Activated T-cell treated with anti-CD3 and anti-CD28 coated beads, Interleukin-2, amount 50 U/mL, for 4 hours (primary cell): ENCODE measurements around the gene PRSS27. TPM values are rescaled to one million over a fixed set of nuclear protein-coding genes. Genes with fewer than 3 reads are reported as not detected.
"Not testable (repeated sequence)": the region's sequence is repeated elsewhere in the genome, so short reads cannot be mapped to it uniquely, and the experiment has no call there.

Source experiments
- ATAC-seq, 2 donors: fragments of 200-7000 bp; cut with Tn5 transposase; one replicate each; pipeline ENCODE4 v1.10.0; 2021
- DNase-seq: peaks from one replicate; pipeline ENCODE4 v3.0.0-alpha.2; 2020
- H3K27me3 Mint-ChIP-seq: one replicate; pipeline ENCODE4 v1.8.0; 2021; ENCODE audit warnings: low read depth, mixed read lengths
- H3K36me3 Mint-ChIP-seq: one replicate; pipeline ENCODE4 v1.8.0; 2022; ENCODE audit warnings: mixed read lengths; ENCODE audit not compliant: insufficient read depth
- H3K4me1 Mint-ChIP-seq: one replicate; pipeline ENCODE4 v1.8.0; 2021; ENCODE audit warnings: low read depth, mixed read lengths
- H3K4me3 Mint-ChIP-seq: one replicate; pipeline ENCODE4 v1.8.0; 2021; ENCODE audit warnings: mild to moderate bottlenecking, moderate library complexity, mixed read lengths
- H3K9me3 Mint-ChIP-seq: one replicate; pipeline ENCODE4 v1.8.0; 2021; ENCODE audit warnings: mixed read lengths
- total RNA-seq, 3 donors: library from RNA; stranded (reverse); gene quantifications; one replicate each; pipeline ENCODE4 v1.2.1, GENCODE V29; 2021

Gene PRSS27
- total RNA-seq, 3 donors from 2014 or later: 0.76 to 1.2 (median 0.84) TPM

GRCh38 chr16:2691491-2692248, 28.4 kb downstream of the PRSS27 start:
- ATAC-seq (no peak), DNase-seq (no peak)
- Mint-ChIP-seq H3K9me3 (no peaks in the 10 kb centered on the region), H3K4me3 (no peak overlapping the region), H3K4me1 (peaks cover 16% of the 10 kb centered on the region), H3K27me3 (no peaks in the 10 kb centered on the region), H3K36me3 (peaks cover under 1% of the 10 kb centered on the region)

- no peak overlapping the region for H3K4me3 Mint-ChIP-seq
- H3K4me1 Mint-ChIP-seq: peaks cover 18% of the 10 kb centered on the region
- no peaks in the 10 kb centered on the region for H3K36me3 Mint-ChIP-seq
- ATAC-seq (no peak), DNase-seq (no peak)
- no peaks in the 10 kb centered on the region for H3K27me3 Mint-ChIP-seq
- H3K9me3 Mint-ChIP-seq: no peaks in the 10 kb centered on the region
Measured at GRCh38 chr16:2690852-2691251, 29.2 kb downstream of the PRSS27 start.

GRCh38 chr16:2689968-2690801, 29.8 kb downstream of the PRSS27 start:
- no peaks in the 10 kb centered on the region for H3K27me3 Mint-ChIP-seq
- H3K9me3 Mint-ChIP-seq: no peaks in the 10 kb centered on the region
- DNase-seq (no peak), ATAC-seq (no peak)
- H3K4me3 Mint-ChIP-seq: no peak overlapping the region
- peaks cover 19% of the 10 kb centered on the region for H3K4me1 Mint-ChIP-seq
- H3K36me3 Mint-ChIP-seq: no peaks in the 10 kb centered on the region

- not testable (repeated sequence) for H3K27me3 Mint-ChIP-seq, H3K9me3 Mint-ChIP-seq, ATAC-seq, H3K36me3 Mint-ChIP-seq, H3K4me3 Mint-ChIP-seq, DNase-seq
- peaks cover 23% of the 10 kb centered on the region for H3K4me1 Mint-ChIP-seq
Measured at GRCh38 chr16:2689422-2689821, 30.6 kb downstream of the PRSS27 start.

GRCh38 chr16:2687531-2688308, 32.3 kb downstream of the PRSS27 start:
- peaks cover 30% of the 10 kb centered on the region for H3K4me1 Mint-ChIP-seq
- DNase-seq (no peak), ATAC-seq (no peak)
- H3K36me3 Mint-ChIP-seq: no peaks in the 10 kb centered on the region
- H3K27me3 Mint-ChIP-seq: no peaks in the 10 kb centered on the region
- H3K4me3 Mint-ChIP-seq: peak overlapping the region; percentile 70
- H3K9me3 Mint-ChIP-seq: no peaks in the 10 kb centered on the region

- ATAC-seq (no peak), DNase-seq (no peak)
- no peaks in the 10 kb centered on the region for H3K27me3 Mint-ChIP-seq
- peaks cover 33% of the 10 kb centered on the region for H3K4me1 Mint-ChIP-seq
- H3K4me3 Mint-ChIP-seq: peak overlapping the region; percentile 70
- H3K36me3 Mint-ChIP-seq: no peaks in the 10 kb centered on the region
- no peaks in the 10 kb centered on the region for H3K9me3 Mint-ChIP-seq
Measured at GRCh38 chr16:2686912-2687507, 33.0 kb downstream of the PRSS27 start.

- not testable (repeated sequence) for H3K27me3 Mint-ChIP-seq, H3K4me3 Mint-ChIP-seq, DNase-seq, H3K9me3 Mint-ChIP-seq, H3K36me3 Mint-ChIP-seq, ATAC-seq
- H3K4me1 Mint-ChIP-seq: peaks cover 34% of the 10 kb centered on the region
Measured at GRCh38 chr16:2686075-2686474, 33.9 kb downstream of the PRSS27 start.

GRCh38 chr16:2683041-2683440, 37.0 kb downstream of the PRSS27 start:
- peak in 1 of 2 donors; percentile 12 for ATAC-seq

GRCh38 chr16:2682209-2683021, 37.6 kb downstream of the PRSS27 start, which contains the start of gene KCTD5:
Gene KCTD5, plus strand, starts transcription at chr16:2682523. Its CDS starts 26 bp downstream, at chr16:2682549.
- peaks cover 2% of the 10 kb centered on the region for H3K36me3 Mint-ChIP-seq
- no peaks in the 10 kb centered on the region for H3K27me3 Mint-ChIP-seq
- ATAC-seq (peak; percentile 94 to 96), DNase-seq (peak; percentile 95)
- no peaks in the 10 kb centered on the region for H3K9me3 Mint-ChIP-seq
- H3K4me3 Mint-ChIP-seq: peak within 1 kb of the TSS; percentile 94
- peaks cover 25% of the 10 kb centered on the region for H3K4me1 Mint-ChIP-seq

More at GRCh38 chr16:2683041-2683440, 37.0 kb downstream of the PRSS27 start:
- not testable (repeated sequence) for H3K27me3 Mint-ChIP-seq, H3K36me3 Mint-ChIP-seq, H3K9me3 Mint-ChIP-seq, DNase-seq
- Mint-ChIP-seq H3K4me1 (peaks cover 31% of the 10 kb centered on the region), H3K4me3 (peak overlapping the region; percentile 94)

GRCh38 chr16:2680360-2680759, 39.7 kb downstream of the PRSS27 start:
- not testable (repeated sequence) for DNase-seq, ATAC-seq, H3K9me3 Mint-ChIP-seq, H3K36me3 Mint-ChIP-seq, H3K27me3 Mint-ChIP-seq
- H3K4me3 Mint-ChIP-seq: peak overlapping the region; percentile 94
- peaks cover 14% of the 10 kb centered on the region for H3K4me1 Mint-ChIP-seq

- not testable (repeated sequence) for H3K27me3 Mint-ChIP-seq, H3K36me3 Mint-ChIP-seq, H3K4me3 Mint-ChIP-seq, DNase-seq, ATAC-seq, H3K9me3 Mint-ChIP-seq
- H3K4me1 Mint-ChIP-seq: peaks cover 14% of the 10 kb centered on the region
Measured at GRCh38 chr16:2679902-2680301, 40.1 kb downstream of the PRSS27 start.

- not testable (repeated sequence) for H3K9me3 Mint-ChIP-seq, ATAC-seq, H3K27me3 Mint-ChIP-seq, H3K4me3 Mint-ChIP-seq, H3K36me3 Mint-ChIP-seq, H3K4me1 Mint-ChIP-seq, DNase-seq
Measured at GRCh38 chr16:2678206-2678965, 41.6 kb downstream of the PRSS27 start.

- H3K9me3 Mint-ChIP-seq, H3K36me3 Mint-ChIP-seq, H3K4me3 Mint-ChIP-seq, DNase-seq, ATAC-seq, H3K4me1 Mint-ChIP-seq, H3K27me3 Mint-ChIP-seq: not testable (repeated sequence)
Measured at GRCh38 chr16:2676937-2677336, 43.1 kb downstream of the PRSS27 start.
